Activated naive CD4-positive, alpha-beta T cell treated with Interleukin-2 at 50 U/mL for 16 hours (primary cell): ENCODE data around the gene RAB5A.
"Not testable (repeated sequence)": the region's sequence is repeated elsewhere in the genome, so short reads cannot be mapped to it uniquely, and the experiment has no call there.

Source experiments
- DNase-seq: peaks from one replicate; pipeline ENCODE4 v3.0.0-alpha.2; 2020

Gene RAB5A, protein sequence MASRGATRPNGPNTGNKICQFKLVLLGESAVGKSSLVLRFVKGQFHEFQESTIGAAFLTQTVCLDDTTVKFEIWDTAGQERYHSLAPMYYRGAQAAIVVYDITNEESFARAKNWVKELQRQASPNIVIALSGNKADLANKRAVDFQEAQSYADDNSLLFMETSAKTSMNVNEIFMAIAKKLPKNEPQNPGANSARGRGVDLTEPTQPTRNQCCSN

DNA sequence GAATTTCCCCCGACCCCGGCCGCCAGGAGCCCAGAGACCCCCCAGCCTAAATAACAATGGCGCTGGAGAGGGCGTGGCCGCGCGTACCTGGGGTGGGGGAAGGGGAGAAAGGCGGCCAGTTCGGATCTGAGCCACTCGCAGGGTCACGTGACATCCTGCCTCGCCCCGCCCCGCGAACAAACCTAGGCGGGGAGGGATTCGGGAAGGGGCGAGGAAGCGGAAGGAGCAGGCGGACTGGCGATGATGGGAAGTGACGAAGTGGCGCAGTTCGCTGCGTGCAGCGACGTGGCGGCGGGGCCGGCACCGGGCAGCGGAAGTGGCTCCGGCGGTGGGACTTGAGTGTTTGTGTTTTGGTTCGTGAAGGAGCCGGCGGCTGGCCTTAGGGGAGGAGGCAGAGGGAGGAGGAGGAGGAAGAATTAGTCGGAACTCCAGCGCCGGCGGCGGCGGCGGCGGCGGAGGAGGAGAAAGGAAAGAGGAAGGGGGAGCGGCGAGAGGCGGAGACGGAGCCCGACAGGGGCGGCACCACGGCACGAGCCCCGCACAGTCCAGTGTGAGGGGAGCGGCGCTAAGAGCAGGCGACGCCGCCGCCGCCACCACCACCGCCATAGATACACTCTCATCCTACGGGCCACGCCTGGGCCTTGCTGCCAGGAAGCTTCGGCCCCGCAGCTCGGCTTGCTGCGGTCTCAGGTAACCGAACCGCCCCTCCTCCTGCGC, at the start of gene RAB5A:
Gene RAB5A (plus strand): TSS at position 266 of the 717 bp plus-strand sequence. CDS start 3,802 bp downstream, outside the sequence.
- DNase-seq: peak; percentile 97

DNA sequence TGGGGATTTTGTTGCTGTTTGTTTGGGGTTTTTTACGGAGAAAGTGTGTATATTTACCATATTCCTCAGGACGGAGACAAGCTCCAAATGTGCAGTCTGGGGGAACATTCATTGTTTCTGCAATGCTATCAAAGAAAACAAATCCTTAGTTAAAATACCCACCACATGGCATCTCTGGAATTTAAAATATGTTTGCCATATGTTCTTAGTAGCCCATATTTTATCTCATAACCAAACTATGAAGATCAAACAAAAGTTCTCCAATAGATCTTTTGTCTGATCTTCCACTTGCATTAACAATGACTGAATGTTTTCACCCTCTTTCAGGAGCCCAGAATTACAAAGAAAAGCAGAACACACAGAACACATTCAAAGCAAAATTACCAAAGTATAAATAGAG, 48.2 kb upstream of the RAB5A start:
- DNase-seq: no peak

DNA sequence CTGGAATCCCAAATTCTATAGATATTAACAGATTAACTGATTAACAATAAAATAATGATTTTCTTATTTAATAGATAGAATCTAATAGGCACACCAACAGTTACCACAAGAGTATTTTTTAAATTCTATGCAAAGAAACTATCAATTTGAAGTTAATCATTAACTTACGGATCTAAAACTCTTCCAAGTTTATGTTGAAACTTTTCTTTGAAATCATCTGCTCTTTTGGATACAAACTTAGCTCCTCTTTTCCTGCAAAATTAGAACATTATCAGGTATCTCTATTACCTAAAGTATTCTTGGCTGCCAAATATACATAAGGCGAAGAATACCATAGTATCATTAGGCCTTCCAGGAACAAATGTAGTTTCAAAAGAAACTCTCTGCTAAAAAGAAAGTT, 47.6 kb upstream of the RAB5A start:
- DNase-seq: no peak

DNA sequence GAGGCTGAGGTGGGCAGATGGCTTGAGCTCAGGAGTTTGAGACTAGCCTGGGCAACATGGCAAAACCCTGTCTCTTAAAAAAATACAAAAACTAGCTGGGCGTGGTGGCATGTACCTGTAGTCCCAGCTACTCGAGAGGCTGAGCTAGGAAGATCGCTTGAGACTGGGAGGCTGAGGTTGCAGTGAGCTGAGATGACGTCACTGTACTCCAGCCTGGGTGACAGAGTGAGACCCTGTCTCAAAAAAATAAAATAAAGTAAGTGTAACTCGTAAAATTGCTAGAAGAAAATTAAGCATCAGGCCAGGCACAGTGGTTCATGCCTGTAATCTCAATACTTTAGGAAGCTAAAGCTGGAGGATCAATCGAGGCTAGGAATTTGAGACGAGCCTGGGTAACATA, 47.1 kb upstream of the RAB5A start:
- DNase-seq: not testable (repeated sequence)

DNA sequence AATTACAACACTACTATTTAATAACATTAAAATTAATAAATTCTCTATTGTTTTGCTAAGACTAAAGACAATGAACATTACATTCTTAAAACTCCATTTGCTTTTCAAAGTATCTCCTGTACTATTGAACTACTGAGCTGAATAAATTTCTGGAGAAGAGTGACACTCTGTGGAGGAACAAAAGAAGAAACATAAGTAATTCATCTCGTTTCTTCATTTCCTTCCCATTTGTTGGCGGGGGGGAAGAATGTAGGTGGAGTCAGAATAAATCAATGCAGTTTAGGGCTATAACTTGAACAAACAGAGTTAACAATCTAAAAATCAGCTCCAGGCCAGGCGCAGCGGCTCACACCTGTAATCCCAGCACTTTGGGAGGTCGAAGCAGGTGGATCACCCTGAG, 45.6 kb upstream of the RAB5A start:
- no peak for DNase-seq

DNA sequence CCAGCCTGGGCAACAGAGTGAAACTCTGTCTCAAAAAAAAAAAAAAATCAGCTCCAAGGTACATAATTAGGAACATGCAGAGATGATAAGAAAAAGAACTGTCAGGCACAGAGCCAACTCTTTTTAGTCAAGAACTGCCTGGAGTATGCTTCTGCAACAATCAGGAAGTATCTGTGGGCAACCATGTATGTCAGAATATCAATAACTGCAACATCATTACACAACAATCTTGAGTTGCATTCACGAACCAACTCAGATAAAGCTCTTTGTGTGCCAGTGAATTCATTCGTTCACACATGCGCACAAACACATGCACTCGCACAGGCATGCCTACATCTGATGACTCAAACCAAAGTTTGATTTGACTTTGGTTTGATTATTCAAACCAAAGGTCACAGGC, 45.0 kb upstream of the RAB5A start:
- no peak for DNase-seq

DNA sequence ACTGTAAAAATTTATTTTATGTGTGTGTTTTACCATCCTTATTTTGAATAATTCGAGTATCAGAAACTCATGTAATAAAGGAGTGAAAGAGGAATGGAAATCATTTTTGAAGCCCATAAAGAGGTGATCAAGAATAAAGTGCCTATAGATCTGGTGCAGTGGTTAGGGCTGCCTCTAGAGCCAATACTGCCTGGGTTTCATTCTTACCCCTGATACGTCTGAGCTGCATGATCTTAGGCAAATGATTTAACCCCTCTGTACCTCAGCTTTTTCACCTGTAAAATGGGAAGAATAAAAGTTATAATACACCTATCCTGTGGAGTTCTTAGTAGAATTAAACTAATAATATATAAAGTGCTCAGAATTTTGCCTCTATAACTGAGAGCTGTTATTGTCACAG, 43.2 kb upstream of the RAB5A start:
- DNase-seq: no peak

DNA sequence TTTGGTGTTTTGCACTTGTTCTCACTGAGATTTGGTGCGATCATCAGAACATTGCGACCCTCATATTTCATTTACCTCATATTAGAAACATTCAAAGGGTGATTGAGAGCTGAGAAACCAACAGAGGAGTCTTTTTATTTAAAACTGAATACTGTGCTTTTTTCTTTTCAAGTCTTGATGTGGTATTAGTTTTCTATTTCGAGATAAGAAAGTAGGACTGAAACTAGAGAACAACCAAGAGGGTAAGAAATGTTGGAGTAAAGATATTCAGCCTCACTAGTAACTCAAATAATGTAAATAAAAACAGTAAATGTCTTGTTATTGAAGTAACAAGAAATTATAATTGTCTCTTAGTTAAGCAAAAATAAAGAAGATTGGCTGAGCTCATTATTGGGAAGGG, 39.4 kb upstream of the RAB5A start:
- no peak for DNase-seq

DNA sequence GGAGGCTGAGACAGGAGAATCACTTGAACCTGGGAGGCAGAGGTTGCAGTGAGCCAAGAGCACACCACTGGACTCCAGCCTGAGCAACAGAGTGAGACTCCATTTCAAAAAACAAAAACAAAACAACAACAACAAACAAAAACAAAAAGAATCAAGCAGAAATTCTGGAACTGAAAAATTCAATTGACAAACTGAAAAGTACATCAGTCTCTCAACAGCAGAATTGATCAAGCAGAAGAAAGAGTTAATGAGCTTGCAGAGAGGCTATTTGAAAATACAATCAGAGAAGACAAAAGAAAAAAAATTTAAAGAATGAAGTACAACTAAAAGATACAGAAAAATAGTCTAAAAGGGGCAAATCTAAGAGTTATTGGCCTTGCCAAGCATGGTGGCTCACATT, 35.4 kb upstream of the RAB5A start:
- no peak for DNase-seq

DNA sequence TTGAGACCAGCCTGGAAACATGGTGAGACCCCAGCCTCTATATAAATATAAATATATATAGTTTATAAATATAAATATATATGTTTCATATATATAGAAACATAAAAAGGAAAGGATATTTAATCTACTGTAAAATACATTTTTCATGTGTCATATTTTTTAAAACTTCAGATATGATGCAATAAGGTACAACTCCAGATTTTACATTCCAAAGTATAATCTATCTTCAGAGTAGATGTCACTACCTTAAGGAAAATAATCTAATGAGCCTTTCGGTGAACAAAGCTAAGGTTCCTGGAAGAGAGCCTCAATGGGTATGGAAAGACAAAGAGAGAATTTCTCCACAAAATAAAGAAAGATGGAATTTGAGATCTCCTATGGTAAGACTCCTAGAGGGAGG, 29.7 kb upstream of the RAB5A start:
- DNase-seq: no peak

DNA sequence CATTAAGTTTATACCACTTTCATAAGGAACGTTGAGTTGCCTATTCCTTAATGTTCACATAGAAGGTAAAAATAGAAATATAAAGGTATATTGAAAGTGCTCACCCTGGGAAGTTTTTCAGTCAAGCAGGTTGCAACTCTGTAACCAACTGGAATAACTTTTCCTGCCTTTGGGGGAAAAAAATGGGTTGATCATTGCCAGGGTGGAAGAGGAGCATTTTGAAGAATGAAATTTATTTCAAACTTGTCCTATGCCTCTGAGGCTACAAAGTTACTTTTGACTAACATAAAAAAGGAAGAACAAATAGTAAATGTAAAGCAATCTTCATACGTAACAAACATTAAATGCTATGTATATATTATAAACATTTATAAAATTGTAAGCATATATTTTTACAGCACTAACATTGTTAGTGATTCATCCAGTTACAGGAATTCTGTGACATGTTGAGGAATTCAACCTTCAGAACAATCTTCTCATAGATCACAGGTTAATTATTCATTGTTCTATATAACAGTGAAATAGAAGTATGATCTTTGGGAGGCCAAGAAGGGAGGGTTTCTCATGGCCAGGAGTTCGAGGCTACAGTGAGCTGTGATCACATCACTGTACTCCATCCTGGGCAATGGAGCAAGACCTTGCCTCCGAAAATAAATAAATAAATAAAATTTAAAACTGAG, 26.4 kb upstream of the RAB5A start:
- DNase-seq: no peak

DNA sequence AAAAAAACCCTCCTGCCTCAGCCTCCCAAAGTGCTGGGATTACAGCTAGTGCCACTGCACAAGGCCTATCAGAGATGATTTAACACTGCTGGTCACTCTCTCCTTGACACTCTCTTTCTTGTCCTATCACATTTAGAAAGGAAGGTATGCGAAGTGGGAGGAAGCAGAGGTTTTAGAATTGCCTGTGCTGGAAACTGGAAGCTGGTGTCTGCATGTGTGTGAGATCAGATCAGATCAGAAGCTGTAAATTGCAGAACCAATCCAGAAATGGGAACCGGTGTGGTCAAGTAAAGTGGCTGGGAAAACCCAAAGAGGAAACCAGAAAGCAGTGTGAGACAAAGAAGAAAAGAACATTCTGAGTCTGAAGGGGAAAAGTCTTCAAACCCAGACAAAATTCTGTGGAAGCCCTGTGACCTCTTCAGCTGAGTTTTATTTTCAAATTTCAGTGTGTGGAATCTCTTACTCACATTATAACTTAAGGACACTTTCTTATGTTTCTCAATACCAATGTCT, 15.7 kb upstream of the RAB5A start:
- DNase-seq: peak; percentile 40

DNA sequence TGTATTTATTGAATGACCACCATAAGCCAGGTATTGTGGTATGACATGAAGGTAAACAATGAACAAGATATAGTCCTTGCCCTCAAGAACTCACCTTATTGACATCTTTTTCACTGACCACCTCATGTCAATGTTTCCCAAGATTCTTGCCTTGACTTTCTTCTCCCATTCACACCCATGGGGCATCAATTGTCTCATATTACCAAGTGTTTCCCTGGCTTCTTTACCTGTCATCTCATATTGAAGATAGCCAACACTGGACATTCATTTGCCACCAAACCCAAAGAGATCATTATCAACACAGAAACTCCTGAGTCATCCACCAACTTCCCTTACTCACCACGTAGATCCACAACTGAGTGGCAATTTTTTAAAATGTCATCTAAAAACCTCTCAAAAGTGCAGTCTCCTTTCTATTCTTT, 15.1 kb upstream of the RAB5A start:
- DNase-seq: no peak

DNA sequence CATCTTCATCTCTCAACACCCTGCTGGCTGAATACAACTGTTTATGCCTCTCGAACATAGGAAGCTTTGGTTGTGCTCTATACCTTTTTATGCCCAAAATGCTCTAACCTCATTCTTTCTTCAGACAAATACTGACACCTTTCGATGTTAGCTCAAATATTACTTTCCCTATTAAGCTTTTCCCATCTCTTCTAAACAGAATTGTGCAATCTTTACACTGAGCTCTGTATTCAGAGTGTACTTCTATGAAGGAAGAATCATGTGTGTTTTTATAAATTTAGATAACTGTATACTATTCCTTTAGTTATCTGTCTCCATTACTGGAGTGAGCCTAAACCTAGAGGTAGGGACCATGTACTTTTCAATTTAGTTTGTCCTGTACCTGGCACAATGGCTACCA, 14.5 kb upstream of the RAB5A start:
- DNase-seq: no peak

DNA sequence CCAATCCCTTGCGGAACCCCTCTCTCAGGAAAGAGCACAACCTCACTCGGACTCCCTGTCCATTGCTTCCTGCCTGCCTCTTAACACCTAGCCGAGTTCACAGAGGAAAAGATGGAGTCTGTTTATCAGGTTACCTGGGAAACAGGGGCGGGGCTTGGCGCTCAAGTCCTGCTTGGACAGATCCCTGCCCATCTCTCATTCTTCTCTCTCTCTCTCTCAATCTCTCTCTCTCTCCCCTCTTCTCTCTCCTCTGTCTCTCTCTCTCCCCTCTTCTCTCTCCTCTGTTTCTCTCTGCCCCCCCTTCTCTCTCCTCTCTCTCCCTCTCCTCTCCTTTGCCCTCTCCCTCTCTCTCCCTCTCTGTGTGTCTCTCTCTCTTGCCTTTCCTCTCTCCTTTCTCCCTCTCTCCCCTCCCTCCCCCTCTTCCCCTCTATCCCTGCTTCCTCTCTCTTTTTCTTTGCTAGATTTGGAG, 12.8 kb upstream of the RAB5A start, which contains the start of gene EFHB:
Gene EFHB (minus strand): TSS at position 120 of the 469 bp plus-strand sequence. CDS start 199 bp downstream, outside the sequence.
- DNase-seq: no peak

DNA sequence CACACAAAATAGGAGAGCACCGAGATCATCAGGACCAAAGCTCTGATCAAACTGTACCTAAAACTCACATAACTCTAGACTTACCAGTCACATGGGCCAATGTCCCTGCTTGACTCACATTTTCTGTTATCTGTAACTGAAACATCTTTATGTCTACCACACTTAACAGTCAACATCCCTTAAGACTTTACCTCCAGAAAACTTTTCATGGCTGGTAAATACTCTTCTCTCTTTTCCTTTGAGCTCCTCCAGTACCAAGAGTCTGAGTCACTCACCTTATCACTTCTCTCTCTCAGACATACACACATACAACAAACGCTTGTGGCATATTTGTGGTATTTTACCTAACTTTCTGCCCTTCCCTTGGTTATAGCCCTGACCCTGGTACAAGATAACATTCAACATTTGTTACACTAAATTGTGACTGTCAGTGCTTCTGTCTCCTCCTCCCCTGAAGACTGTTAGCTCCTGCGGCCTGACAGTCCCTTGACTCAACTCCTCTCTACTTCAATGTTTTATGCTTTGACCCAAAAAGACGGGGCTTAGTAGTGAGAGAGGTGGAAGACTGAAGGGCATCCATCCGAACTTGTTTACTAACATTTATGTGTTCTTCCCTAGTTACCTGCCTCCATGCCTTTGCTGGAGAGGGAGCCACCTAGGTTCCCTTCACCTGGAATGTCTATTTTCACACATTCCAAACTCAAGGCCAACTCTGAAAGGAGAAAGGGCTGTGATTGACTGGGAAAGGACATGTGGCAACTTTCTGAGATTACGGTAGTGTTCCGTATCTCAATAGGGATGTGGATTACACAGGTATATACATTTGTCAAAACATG, 9.2 kb upstream of the RAB5A start:
- DNase-seq: no peak

DNA sequence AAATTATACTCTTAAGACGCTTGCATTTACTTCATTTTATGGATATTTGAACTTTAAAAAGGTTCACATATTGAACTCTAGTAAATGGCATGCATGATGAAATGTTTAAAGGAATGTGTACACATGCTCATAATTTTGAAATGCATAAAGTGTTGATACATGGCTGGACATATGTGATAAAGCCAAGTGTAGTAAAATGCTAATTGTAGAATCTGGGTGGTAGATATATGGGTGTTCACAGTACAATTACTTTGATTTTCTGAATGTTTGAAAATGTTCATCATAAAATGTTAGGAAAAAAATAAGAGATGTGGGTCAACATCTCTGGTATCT, 8.6 kb upstream of the RAB5A start:
- no peak for DNase-seq

DNA sequence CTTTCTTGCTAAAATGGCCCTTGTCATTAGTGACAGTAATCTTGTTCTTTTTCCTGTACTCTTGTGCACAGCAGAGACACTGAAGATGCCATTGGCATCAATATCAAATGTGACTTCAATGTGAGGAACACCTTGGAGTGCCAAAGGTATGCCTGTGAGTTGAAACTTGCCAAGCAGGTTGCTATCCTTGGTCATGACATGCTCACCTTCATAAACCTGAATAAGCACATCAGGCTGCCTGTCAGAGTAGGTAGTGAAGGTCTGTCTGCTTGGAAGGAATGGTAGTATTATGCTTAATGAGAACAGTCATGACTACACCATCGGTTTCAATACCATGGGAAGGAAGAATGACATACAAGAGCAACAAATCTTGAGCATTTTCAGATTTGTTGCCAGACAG, 6.3 kb upstream of the RAB5A start:
- DNase-seq: no peak

DNA sequence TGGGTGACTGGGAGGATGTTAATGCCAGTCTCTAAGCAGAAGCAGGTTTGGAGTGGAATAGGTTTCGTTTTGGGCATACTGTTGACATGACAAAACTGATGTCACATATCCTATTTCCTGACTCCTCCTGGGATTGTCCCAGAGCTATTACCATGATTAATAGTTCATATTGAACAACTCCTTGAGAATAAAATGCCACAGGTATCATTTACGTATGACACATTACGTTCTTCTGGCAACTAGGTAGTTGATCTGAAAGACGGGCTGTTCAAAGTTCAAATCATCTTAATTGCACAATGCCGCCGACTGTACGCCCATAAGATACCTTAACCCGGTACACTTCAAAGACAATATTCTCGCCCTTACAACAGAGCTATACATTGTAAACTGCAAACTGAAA, 1.4 kb upstream of the RAB5A start:
- DNase-seq: no peak

DNA sequence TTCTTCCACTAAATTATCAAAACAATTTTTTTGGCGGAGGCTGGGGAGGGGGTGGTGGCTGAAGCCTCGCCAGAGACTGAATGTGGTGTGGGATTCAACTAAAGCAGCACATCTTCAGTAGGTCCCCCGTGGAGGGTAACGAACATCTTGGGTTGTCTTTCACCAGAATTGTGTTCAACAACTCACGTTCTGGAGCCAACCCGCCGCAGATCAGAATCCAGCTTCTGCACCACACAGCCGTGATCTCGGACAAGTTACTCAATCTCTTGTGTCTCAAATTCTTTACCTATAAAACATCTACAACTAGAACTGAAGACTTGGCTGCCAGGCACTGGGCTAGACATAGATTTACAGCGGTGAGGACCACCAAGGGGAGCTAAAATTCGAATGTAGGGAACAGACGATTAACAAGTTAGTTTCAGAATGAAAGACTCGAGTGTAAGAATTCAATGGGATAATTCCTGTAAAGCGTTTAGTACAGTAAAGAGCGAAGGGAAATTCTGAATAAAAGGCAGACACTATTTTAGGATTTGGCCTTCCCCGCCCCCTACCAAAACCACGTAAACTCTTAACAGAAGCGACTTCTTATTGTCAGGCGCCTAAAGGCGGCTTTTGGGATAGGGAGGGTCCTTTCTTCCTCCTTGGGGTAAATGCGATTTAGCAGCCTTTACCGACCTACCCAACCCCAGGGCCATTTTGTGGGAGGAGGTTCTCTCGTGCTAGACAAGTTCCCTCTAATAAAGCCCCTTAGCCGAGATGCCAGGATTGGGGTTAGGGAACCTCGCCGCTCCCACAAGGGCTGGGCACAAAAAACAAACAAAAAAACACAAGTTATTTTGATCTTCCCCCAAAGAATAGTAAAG, 697 bp upstream of the RAB5A start:
- DNase-seq: no peak

DNA sequence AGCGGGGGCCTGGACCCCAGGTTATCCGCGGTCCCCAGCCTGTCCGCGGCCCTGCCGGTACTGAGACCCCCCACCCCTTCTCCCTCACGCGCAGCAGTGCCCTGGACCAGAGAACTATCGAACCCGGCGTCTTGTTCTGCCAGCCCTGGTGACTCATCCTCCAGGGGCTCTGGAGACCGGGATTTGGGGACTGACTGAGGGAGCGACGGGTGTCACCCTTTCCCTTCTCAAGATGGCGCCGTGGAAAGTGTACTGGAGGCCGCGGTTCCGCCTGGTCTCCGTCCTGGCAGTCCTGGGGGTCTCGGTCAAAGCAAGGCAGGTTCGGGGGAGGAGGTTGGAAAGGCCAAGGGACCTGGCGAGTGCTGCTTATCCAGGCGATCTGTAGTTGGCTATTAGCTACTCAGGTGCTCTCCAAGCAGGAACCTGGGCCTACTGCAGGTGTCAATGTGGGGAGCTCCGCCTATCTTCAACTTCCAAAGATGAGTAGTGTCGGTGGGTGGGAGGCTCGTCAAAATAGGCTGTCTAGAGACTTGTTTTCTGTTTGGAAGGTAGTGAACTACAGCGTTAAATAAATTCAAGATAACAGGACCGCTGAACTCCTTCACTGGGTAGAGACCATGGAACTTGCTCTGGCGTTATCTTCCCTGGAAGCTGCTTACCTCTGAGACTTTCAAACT, 790 bp downstream of the RAB5A start:
- peak; percentile 60 for DNase-seq
